ENCODE results near the gene FRAS1.

Gene FRAS1

DNA sequence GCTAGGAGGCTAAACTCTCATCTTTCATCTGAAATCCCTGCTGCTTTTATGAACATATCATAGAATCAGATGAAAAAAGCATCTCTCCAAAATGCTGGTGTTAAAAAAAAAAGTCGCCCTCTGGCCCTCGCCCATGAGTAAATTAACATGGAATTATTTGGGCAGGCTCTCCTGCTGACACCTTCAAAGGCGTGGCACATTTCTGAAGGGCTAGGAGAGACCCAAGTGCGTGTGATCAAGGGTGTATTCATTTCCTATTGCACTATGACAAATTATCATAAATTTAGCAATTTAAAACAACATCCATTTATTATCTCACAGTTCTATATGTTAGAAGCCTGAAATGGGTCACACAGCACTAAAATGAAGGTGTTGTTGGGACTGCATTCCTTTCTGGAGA lies 499.5 kb downstream of the FRAS1 start:
- no peak for DNase-seq

DNA sequence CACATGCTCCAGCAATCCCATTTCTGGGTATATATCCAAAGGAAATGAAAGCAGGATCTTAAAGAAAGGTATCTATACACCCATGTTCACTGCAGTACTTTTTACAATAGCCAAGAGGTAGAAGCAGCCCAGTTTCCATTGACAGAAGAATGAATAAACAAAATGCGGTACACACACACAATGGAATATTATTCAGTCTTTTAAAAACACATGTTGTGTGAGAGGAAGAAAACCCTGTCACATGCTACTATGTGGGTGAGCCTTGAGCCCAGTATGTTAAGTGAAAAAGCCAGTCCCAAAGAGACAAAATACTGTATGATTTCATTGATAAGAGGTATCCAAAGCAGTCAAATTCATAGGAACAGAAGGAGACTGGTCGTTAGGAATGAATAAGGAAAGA lies 500.7 kb downstream of the FRAS1 start:
- no peak for DNase-seq

DNA sequence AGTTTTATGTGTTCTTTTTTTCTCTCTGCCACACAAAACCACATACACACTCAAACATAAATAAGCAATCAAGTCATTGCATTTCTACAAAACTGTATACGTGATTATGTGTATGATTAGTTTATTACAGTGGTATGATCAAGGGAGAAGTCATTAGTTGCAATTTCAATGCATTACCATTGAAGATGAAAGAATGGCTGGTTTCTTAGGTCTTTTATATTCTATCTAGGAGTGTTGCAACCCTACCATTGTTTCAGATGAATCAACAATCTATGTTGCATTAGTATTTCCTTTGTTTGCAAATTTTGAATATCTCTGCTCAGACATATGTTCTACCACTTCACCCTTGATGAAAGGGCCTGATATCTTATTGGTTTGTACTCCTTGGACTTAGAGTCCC lies 501.3 kb downstream of the FRAS1 start:
- no peak for DNase-seq

DNA sequence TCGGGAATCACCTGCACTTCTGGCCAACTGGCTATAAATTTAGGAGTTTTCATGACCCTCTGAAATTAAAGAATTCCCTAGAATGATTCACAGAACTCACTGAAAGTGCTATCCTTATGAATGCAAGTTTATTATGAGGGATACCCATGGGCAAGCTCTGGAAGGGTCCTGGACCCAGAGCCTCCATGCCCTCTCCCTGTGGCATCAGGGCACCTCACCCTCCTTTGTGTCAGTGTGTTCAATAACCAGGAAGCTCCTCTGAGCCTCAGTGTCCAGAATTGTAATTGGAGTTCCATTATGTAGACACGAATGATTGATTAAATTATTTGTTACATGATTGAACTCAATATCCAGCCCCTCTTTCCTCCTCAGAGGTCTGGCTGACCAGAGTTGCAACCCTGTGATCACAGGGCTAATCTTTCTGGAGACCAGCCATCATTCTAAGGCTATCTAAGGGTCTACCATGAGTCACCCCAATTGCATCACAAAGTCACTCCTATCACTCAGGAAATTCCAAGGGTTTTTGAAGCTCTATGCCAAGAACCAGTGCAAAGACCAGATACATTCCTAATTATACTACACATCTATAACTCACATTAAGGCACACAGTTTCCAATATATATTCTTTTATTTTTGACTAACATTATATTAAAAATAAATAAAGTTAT lies 503.3 kb downstream of the FRAS1 start:
- DNase-seq, result no peak

DNA sequence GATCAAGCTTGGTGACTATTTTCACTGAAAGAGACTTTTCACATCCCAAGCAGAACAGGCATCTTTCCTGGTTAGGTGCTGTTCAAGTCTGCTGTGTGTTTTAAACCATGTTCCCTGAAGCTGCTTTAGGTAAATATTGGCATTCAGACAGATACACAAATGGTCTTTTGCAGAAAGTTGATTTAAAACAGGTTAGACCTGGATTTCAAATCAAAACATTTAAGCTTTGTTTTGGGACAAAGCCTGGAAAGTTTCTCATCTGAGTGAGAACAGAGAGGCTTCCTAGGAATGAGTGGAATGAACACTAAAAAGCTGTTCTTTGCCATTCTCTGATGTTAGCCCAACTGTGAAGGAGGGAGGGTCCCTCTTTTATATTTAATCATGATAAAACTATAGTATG lies 504.6 kb downstream of the FRAS1 start:
- peak; percentile 45 for DNase-seq

DNA sequence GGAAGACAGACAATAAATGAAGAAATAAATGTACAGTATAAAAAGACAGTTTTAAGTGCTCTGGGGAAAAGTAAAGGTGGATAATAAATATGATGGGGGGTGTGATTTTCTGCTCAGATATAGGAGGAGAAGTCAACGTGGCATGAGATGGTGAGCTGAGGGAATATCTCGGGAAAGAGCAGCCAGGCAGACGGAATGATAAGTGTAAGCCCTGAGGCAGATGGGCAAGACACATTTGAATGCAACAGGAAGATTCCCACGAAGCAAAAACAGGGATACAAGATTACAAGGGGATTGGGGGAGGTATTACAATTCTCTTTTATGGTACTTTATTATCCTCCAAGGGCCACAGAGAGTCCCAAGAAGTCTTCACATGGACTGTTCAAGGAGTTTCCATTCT lies 505.6 kb downstream of the FRAS1 start:
- no peak for DNase-seq

DNA sequence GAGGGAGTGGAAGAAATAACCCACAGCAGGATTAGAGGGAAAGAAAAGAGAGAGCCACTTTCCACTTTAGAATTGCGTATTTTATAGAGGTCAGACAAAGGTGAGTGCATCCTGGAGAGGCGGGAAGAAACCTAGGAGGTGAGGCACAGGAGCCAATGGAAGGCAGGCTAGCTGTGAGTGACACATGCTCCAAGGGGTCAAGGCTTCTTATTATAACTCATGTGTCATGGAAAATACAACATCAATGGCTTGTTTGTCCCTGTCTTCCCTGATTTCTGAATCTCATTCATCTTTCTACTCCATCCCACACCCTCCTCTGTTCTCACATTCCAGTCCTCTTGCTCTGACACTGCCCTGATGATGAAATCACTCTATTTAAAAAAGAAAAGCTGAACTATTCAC lies 508.8 kb downstream of the FRAS1 start:
- DNase-seq, result no peak

DNA sequence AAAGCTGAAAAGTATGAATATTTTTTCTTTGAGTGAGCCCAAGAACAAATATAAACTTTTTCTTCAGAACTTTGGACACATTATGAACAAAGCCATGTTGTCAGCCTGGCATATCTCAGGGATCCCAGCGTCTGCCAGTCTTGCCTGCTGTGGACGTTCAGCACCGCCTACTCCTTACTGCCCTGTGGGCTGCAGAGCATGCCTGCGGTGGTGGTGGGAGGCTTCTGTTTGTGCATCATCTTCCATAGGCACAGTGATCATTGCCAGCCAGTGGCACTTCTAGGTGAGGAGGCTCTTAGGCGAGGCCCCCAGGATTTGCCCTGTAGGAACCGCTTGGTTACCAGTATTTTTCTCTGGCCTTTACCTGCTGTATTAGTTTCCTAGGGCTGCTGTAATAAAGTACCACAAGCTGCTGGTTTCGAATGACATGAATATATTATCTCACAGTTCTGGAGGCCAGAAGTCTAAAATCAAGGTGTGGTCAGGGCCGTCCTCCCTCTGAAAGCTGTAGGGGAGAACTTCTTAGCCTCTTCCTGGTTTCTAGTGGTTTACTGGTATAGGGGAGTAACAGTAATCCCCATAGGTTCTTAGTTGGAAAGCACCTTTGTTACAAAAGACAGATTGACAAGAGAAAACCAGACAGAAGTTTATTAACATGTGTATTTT lies 509.8 kb downstream of the FRAS1 start:
- DNase-seq, result no peak

DNA sequence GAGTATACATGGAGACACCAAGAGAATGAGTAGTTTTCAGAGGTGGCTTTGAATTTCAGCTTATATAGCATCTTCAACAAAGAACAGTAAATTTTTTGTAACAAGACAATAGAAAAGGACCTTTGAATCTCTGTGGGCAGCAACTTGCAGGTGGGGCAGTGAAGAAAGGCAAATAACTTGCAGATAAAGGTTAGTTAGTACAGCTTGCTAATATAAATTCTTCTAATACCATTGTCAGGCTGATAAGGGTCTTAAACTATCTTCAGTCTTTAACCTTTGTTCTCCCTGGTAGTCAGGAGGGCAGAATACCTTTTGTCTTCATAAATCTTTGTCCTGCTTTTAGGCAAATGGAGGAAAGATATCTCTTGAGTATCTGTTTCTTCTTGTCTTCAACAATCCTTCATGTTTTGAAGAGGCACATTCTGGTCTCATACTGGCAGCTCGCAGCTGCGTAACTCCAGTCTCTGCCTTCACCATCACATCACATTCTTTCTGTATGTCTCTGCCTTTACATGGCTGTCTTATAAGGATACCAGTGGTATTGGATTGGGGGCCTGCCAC lies 510.5 kb downstream of the FRAS1 start:
- DNase-seq, result no peak

DNA sequence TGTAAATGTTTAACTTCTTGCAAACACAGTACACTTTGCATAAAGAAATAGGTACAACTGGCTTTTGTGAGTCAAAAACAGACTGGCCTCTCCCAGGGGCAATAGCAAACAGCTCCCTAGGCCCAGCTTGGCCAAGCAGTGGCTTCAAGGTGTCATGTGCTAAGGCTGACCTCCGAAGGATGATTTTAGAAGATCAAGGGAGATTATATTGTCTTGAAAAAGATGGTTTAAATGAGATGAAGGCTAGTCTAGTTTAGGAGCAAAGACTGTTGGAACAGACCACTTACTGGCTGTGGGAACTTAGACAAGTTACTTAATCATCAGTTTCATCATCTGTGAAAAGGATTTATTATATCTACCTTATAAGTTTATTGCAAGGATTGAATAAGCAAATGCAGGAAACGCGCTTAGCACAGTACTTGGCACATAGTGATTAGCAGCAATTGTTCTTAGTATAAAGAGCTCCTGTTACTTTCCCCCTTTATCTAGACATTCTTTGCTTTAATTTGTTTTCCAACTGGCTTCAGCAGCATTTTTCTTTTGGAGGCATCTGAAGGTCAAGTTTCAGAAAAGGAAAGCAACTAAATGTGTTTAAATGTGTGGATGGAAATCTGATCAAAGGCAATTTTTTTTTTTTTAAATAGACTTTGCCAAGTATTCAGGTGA lies 511.6 kb downstream of the FRAS1 start:
- no peak for DNase-seq

DNA sequence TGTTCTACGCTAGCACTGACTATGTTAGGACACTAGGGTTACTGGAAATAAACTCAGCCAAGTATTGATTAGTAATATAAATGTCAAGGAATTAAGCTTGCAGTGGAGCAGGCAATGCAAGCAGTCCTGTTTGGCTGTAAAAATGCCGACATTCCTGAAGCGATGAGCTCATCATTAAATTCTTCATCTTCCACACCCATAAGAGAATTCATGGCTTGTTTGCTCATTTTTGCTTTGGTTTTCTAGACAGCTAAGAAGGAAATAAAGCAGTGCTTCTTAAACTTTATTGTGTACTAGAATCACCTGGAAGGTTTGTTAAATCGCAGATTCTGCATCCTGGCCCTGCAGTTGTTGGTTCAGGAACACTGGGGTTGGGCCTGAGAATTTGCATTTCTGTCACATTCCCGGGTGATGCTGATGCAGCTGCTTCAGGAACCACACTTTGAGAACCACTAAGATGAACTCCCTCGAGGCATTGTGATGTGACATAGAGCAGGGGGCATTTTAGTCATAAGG lies 512.2 kb downstream of the FRAS1 start:
- DNase-seq, result peak; percentile 67

DNA sequence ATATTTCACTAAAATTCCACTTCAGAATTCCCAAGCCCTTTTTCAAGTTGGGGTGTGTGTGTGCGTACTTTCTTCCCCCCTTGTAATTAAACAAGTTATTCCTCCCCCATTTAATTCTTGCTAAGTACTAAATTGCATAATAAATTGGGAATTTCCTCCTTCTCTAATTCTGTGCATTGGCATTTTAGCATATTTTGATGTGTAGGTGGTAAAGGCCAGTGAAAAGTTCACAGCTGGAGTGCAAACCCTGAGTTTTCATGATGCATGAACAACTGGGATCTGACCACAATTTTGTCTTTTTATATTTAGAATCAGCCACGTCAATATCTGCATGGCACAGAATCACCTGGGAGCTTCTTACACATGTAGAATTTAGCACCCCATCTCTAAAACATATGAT lies 513.0 kb downstream of the FRAS1 start:
- DNase-seq, result no peak

DNA sequence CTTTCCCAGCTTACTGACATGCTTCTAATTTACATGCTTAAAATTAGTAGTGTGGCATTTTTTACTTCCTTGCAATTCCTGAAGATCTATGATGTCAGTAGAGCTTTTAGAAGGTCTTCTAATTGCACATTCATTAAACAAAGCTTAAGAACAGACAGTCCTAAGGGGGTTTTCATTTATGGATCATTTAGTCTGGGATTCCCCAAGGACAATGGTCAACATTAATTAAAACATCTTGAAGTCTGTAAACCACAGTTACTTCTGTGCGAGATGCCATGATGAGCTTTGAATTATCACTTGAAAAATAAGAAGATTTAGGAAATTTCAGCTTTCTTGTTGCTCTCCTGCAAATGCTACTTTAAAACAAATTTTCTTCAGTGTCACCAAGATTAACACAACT lies 514.7 kb downstream of the FRAS1 start:
- no peak for DNase-seq

DNA sequence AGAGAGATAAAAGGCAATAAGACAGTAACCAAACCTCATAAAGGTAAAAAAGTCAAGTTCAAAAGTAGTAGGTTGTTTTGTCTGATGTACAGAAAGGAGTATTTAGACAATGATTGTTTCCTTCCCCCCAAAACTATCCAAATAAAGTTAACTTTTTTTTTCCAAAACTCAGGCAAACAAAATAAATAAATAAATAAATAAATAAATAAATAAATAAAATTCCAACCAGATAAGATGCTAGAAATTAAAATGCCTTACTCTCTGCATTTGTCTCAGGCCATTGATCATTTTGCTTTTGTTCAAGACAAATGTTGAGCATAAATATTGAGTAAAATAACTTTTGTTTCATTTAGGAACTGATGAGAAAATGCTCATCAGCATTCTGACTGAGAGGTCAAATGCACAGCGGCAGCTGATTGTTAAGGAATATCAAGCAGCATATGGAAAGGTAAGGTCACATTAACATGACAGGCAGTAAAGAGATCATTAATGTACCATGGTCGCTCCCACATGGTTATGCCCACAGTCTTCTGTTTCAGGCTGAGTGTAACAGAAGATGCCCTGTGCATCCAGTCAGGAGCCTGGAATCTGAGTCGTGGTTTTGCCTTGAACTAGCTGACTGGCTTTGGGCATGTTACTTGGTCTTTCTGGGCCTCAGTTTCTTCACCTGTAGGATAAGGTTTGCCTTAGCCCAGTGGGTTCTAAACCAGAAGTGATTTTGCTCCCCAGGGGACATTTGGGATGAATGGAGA lies 521.7 kb downstream of the FRAS1 start:
- no peak for DNase-seq

DNA sequence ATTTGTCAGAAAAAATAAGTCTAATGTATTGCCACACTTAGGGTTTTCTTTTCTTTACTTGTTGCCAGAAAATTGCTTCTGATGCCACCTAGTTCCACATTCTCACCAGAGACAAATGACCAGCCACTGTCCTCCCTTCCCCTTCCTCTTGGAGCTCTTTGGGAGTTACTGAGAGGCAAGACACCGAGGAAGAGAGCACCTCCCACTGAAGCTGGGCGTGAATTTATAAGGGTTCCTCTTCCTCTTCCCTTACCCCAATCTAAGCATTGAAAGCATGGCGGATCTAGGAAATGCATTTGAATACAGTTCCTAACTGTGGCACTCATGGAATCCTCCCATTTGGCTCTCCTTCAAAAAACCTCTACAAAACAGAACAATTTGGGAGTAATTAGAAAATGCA lies 524.5 kb downstream of the FRAS1 start:
- DNase-seq, result no peak

DNA sequence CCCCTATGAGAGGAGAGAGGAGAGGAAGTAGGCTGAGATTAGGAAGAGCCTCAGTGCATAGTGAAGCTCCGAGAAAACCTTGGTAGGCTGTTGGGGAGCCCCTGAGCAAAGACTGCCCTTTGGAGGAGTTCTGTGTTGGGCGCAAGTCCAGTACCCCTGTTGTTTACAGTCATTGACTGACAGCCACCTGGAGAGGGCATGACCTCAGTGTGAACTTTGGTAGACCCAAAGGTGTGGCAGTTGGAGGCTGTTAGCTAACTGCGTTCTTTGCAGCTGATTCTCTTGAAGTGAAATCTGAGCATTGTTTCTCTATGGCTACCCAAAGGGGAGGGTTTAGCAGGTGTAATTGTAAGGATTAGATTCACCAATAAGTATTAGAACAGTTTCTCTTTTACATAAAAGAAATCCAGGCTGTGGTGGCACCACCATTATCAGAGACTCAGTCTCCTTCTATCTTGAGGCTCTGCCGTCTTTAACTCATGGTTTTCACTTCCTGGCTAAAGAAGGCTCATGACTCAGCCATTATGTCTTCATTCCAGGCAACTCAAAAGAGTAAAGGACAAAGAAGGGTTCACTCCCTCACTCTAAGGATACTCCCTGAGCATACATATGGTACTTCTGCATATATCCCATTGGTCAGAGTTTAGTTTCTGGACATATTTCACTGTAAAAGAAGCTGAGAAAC lies 527.9 kb downstream of the FRAS1 start:
- no peak for DNase-seq

DNA sequence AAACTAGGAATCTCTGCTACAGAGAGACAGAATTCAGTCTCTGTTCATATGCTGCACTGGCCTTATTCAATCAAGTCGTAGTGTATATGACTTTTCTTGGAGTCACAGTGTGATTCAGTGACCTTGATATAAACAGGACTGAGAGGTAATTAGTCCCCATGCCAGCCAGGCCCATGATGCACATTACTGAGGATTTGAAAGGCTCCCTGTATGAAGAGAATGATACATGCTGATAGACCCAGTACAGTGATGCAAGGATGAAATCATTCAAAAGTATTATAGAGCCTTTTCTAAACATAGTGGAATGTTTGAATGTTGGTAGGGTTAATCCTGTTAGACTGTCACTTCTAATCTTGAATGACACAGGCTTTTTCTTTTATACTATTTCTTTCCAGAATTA lies 528.5 kb downstream of the FRAS1 start:
- peak; percentile 26 for DNase-seq

DNA sequence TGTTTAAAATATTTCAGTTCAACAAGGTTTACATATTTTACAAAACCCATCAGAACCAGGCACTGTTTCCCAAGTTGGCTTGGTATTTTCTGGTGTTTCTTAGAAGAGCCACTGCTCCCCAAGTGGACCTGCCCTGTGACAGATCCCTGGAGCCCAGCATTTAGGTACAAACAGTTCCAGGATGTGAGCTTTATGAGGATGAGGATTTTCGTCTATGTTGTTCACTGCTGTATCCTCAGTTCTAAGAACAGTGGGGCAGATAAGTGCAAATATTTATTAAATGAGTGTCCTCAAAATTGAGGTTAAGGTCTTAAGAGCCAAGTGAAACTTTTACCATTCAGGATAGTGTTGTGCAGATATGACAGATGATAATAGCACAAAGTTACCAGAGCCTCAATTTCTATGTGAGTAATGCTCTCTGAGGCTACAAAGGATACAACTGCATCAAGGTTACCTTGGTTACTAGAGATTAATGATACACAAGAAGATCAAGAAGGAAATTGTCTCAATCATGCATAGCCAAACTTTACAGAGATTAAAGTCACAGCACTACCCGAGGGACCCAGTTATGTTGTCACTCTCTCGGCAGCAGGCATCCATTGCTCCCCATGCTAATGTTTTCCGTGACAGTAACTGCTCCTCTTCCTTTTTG lies 531.9 kb downstream of the FRAS1 start:
- DNase-seq, result no peak

DNA sequence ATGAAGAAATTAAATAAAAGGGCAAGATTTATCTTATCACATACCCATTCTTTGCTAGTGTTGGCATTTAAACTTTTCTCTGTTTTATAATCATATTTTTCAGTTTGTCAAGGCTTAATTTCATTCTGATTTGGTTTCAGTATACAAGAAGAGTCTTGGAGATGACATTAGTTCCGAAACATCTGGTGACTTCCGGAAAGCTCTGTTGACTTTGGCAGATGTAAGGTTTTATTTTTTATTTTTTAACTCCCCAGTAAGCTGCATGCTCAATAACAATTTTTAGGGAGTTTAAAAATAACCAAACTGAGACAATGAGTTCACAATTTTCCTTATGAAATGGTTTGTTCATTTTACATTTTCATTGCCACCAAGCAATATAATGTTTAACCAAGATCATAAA lies 534.3 kb downstream of the FRAS1 start:
- no peak for DNase-seq

DNA sequence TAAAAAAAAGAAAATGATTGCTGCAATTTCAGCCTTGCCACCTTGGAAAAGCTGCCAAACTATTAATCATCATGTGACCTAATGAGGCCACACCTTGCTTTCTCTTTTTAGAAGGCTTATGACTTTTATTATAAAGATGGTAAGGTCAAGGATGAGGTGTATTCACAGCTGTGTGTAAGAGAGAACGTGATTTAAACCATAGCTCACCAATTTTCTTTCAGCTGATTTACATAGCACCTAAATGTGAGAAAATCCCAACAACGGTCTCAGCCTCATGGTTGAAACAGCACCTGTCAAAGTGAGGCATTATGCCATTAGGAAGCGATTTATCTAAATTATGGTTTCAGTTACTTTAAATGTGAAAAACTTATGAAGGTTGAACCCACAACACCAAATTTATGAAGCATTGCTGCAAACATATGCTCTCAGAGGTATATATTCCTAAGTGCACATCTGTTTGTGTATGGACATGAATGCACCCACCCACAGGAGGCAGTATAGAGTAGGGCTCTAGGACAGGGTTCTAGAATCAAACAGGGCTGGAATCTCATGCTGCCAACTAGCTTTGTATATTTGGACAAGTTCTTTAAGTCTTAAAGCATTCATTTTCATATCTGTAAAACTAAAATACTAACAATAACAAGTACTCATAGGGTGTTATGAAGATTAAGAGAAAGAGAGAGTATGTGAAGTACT lies 535.1 kb downstream of the FRAS1 start:
- no peak for DNase-seq

Data from eye (tissue), 1 donor.